HCT116 (cell line): ENCODE results near the gene ATRN. TPM values are rescaled to one million over a fixed set of nuclear protein-coding genes. Genes with fewer than 3 reads are reported as not detected.

Experiments used
- ATAC-seq: fragments of 200-7000 bp; cut with Tn5 transposase; 2 replicates; pipeline ENCODE4 v1.9.1; 2020; ENCODE audit warnings: mild to moderate bottlenecking, moderate library complexity
- BruUV-seq: library from RNA; stranded (reverse); fragments of 400-500 nt; replicated peaks from 2 replicates; lab custom pipeline; 2021; lab: Mats Ljungman, UMichigan
- CTCF ChIA-PET: fragments of 300-600 bp; sonication (Branson Sonifier 250); formaldehyde crosslinking; loops from one replicate; lab custom pipeline; 2021; ENCODE audit warnings: antibody characterized with exemption; lab: Charles Lee
- POLR2A ChIA-PET: fragments of 300-600, 350-600 bp; sonication (Branson Sonifier 250); formaldehyde crosslinking; loops from one replicate; lab custom pipeline; 2021; ENCODE audit warnings: antibody characterized with exemption; lab: Charles Lee
- RAD21 ChIA-PET, 2 experiments: fragments of 300-600 bp; sonication (Branson Sonifier 250); formaldehyde crosslinking; loops; one replicate each; lab custom pipeline; 2023; ENCODE audit warnings: low total read pairs in 2 of 2; ENCODE audit not compliant: uncharacterized antibody in 2 of 2, unreplicated experiment in 2 of 2, low non-redundant PET in 1 of 2; lab: Charles Lee
- DNase-seq: peaks from one replicate; pipeline ENCODE4 v3.0.0-alpha.2; 2010; ENCODE audit warnings: low read depth, low spot score
- H2AFZ ChIP-seq: fragments of 200-600 bp; shearing (Covaris generic), sonication (generic); 2 replicates; pipeline ENCODE4 v1.6.1; 2017; ENCODE audit warnings: low read depth, mixed run types, mixed read lengths, antibody characterized with exemption, low read length; ENCODE audit not compliant: poor library complexity, severe bottlenecking
- H3K27ac ChIP-seq: 2 replicates; pipeline ENCODE4 v1.5.1; 2012; ENCODE audit warnings: low read depth, low read length
- H3K27me3 ChIP-seq: fragments of 200-600 bp; sonication (generic); 2 replicates; pipeline ENCODE4 v1.6.1; 2016; ENCODE audit warnings: mixed run types, low read length, mixed read lengths; ENCODE audit not compliant: insufficient read depth
- H3K36me3 ChIP-seq, 2 experiments: fragments of 200-500 bp in 1 of 2; fragments of 200-600 bp in 1 of 2; sonication (Bioruptor generic) in 1 of 2; sonication (generic) in 1 of 2; 2 replicates each; pipeline versions ENCODE4 v1.5.1 to v1.6.1; 2014 to 2016; ENCODE audit warnings: low read length in 2 of 2, inconsistent platforms in 1 of 2, mixed read lengths in 1 of 2, mixed run types in 1 of 2; ENCODE audit not compliant: insufficient read depth in 2 of 2, control insufficient read depth in 1 of 2
- H3K4me1 ChIP-seq, 2 experiments: fragments of 200-600 bp in 1 of 2; sonication (generic) in 1 of 2; 2 replicates each; pipeline versions ENCODE4 v1.5.1 to v1.6.1; 2012 to 2017; ENCODE audit warnings: low read length in 2 of 2, inconsistent platforms in 1 of 2, mild to moderate bottlenecking in 1 of 2, mixed read lengths in 1 of 2, mixed run types in 1 of 2, moderate library complexity in 1 of 2; ENCODE audit not compliant: insufficient read depth in 2 of 2, control insufficient read depth in 1 of 2
- H3K4me2 ChIP-seq: fragments of 200-600 bp; sonication (generic); 2 replicates; pipeline ENCODE4 v1.6.1; 2017; ENCODE audit warnings: mixed run types, low read length, mixed read lengths
- H3K4me3 ChIP-seq, 2 experiments: fragments of 200-600 bp in 1 of 2; sonication (generic) in 1 of 2; replicated peaks in 1 of 2; 2 replicates each; pipeline ENCODE4 v1.5.1; 2011 to 2016; ENCODE audit warnings: low read length in 2 of 2, control low read depth in 1 of 2, low read depth in 1 of 2, mild to moderate bottlenecking in 1 of 2, mixed read lengths in 1 of 2, mixed run types in 1 of 2
- H3K79me2 ChIP-seq: fragments of 200-600 bp; sonication (generic); 2 replicates; pipeline ENCODE4 v1.6.1; 2017; ENCODE audit warnings: mild to moderate bottlenecking, mixed run types, low read length, moderate library complexity, mixed read lengths; ENCODE audit not compliant: insufficient read depth
- H3K9ac ChIP-seq: fragments of 200-600 bp; sonication (generic); 2 replicates; pipeline ENCODE4 v1.6.1; 2016; ENCODE audit warnings: low read length, mixed read lengths
- H3K9me2 ChIP-seq: fragments of 200-600 bp; sonication (generic), shearing (Covaris generic); 2 replicates; pipeline ENCODE4 v1.6.1; 2017; ENCODE audit warnings: mixed run types, mild to moderate bottlenecking, moderate library complexity; ENCODE audit not compliant: insufficient read depth
- H3K9me3 ChIP-seq, 2 experiments: fragments of 200-500 bp in 1 of 2; fragments of 200-600 bp in 1 of 2; sonication (Bioruptor generic) in 1 of 2; sonication (generic) in 1 of 2; 2 replicates each; pipeline ENCODE4 v1.6.1; 2014 to 2017; ENCODE audit warnings: low read length in 2 of 2, mixed read lengths in 2 of 2, inconsistent platforms in 1 of 2, low read depth in 1 of 2, mild to moderate bottlenecking in 1 of 2, mixed run types in 1 of 2, moderate library complexity in 1 of 2; ENCODE audit not compliant: control insufficient read depth in 1 of 2, insufficient read depth in 1 of 2
- H4K20me1 ChIP-seq: fragments of 200-600 bp; sonication (generic), shearing (Covaris generic); 2 replicates; pipeline ENCODE4 v1.6.1; 2017; ENCODE audit warnings: mixed run types, mild to moderate bottlenecking, moderate library complexity; ENCODE audit not compliant: insufficient read depth
- ATF3 ChIP-seq: IDR thresholded peaks from 2 replicates; pipeline ENCODE4 v1.6.1; 2012
- CBX3 ChIP-seq: IDR thresholded peaks from 2 replicates; pipeline ENCODE4 v1.6.1; 2012; ENCODE audit warnings: low read depth
- CEBPB ChIP-seq: IDR thresholded peaks from 2 replicates; pipeline ENCODE4 v1.6.1; 2012; ENCODE audit warnings: low read depth
- CTCF ChIP-seq, 3 experiments: fragments of 200-600 bp in 1 of 3; sonication (generic) in 1 of 3; IDR thresholded peaks in 2 of 3; conservative IDR thresholded peaks in 1 of 3; 2 replicates each; pipeline ENCODE4 v1.5.1; 2012 to 2017; ENCODE audit warnings: low read depth in 2 of 3, low read length in 2 of 3, antibody characterized with exemption in 1 of 3, borderline replicate concordance in 1 of 3, control low read depth in 1 of 3, mild to moderate bottlenecking in 1 of 3, mixed read lengths in 1 of 3, mixed run types in 1 of 3, moderate library complexity in 1 of 3; ENCODE audit not compliant: insufficient read depth in 1 of 3
- EGR1 ChIP-seq: IDR thresholded peaks from 2 replicates; pipeline ENCODE4 v1.6.1; 2012; ENCODE audit warnings: low read depth
- ELF1 ChIP-seq: IDR thresholded peaks from 2 replicates; pipeline ENCODE4 v1.6.1; 2012; ENCODE audit warnings: low read depth, borderline replicate concordance
- EZH2phosphoT487 ChIP-seq: fragments of 200-600 bp; IDR thresholded peaks from 2 replicates; pipeline ENCODE4 v1.6.1; 2018; ENCODE audit warnings: antibody characterized with exemption, borderline replicate concordance
- FOSL1 ChIP-seq: IDR thresholded peaks from 2 replicates; pipeline ENCODE4 v1.6.1; 2012; ENCODE audit warnings: low read depth
- POLR2A ChIP-seq: IDR thresholded peaks from 2 replicates; pipeline ENCODE4 v1.7.0; 2011; ENCODE audit warnings: borderline replicate concordance; ENCODE audit not compliant: insufficient read depth, insufficient read length; ENCODE audit errors: extremely low read depth
- POLR2AphosphoS5 ChIP-seq: IDR thresholded peaks from 2 replicates; pipeline ENCODE4 v1.6.1; 2011; ENCODE audit warnings: mild to moderate bottlenecking, low read depth, low read length, moderate library complexity
- REST ChIP-seq: IDR thresholded peaks from 2 replicates; pipeline ENCODE4 v1.6.1; 2012; ENCODE audit warnings: low read depth
- SIN3A ChIP-seq: IDR thresholded peaks from 2 replicates; pipeline ENCODE4 v1.6.1; 2012; ENCODE audit warnings: low read depth
- SP1 ChIP-seq: IDR thresholded peaks from 2 replicates; pipeline ENCODE4 v1.6.1; 2012; ENCODE audit warnings: low read depth
- SRF ChIP-seq: IDR thresholded peaks from 2 replicates; pipeline ENCODE4 v1.6.1; 2012; ENCODE audit warnings: low read depth
- TCF7L2 ChIP-seq: IDR thresholded peaks from 2 replicates; pipeline ENCODE4 v1.7.0; 2011; ENCODE audit warnings: borderline replicate concordance, inconsistent platforms; ENCODE audit not compliant: insufficient read depth, insufficient read length; ENCODE audit errors: extremely low read depth
- ZBTB33 ChIP-seq: IDR thresholded peaks from 2 replicates; pipeline ENCODE4 v1.6.1; 2011; ENCODE audit warnings: mild to moderate bottlenecking, low read length, moderate library complexity; ENCODE audit not compliant: insufficient replicate concordance; ENCODE audit errors: extremely low read depth
- ZFX ChIP-seq: fragments of 450-650 bp; IDR thresholded peaks from 2 replicates; pipeline ENCODE4 v1.6.1; 2017
- ZNF274 ChIP-seq: fragments of 200-500 bp; sonication (Bioruptor generic); IDR thresholded peaks from 2 replicates; pipeline ENCODE4 v1.6.1; 2014; ENCODE audit warnings: mild to moderate bottlenecking, low read depth, low read length, inconsistent platforms
- intact Hi-C: fragments of 100-400 bp; cut with micrococcal nuclease; formaldehyde crosslinking; loops from 2 replicates; pipeline ENCODE4 v1.10.0; 2022
- total RNA-seq: library from RNA; stranded (reverse); gene quantifications from one replicate; pipeline ENCODE4 v1.2.1, GENCODE V29; 2021; ENCODE audit not compliant: unreplicated experiment

ATRN gene
- total RNA-seq, 1 experiment from 2014 or later: 24.4 TPM

- no TSS peak for BruUV-seq
- Histone ChIP-seq H3K36me3 (peaks cover 0 to 3% of the 10 kb centered on the region in 2 experiments; a peak in 1 of 4 replicates), H3K9ac (no peak overlapping the region), H3K79me2 (no peaks in the 10 kb centered on the region), H3K4me1 (no peaks in the 10 kb centered on the region), H3K27ac (no peak overlapping the region), H3K9me3 (no peaks in the 10 kb centered on the region), H3K9me2 (no peaks in the 10 kb centered on the region), H3K4me3 (no peak overlapping the region), H2AFZ (no peak overlapping the region), H3K27me3 (no peaks in the 10 kb centered on the region), H4K20me1 (no peaks in the 10 kb centered on the region), H3K4me2 (no peak overlapping the region)
- ChIA-PET RAD21 (no interaction called here), POLR2A (no interaction called here), CTCF (no interaction called here)
- DNase-seq (no peak), ATAC-seq (no peak)
- intact Hi-C loops: no loop called here
- TF ChIP-seq SP1 (no peak), SIN3A (no peak), FOSL1 (no peak), EZH2phosphoT487 (no peak), TCF7L2 (no peak), ZNF274 (no peak), ELF1 (no peak), ZBTB33 (no peak), POLR2A (no peak), EGR1 (no peak), REST (no peak), CEBPB (no peak), ATF3 (no peak), CTCF (IDR thresholded peaks at IDR 0.05 in 2 of 3, conservative IDR thresholded peaks at IDR 0.05 in 1 of 3; ENCODE audit: borderline replicate concordance in 1 of 3, insufficient read depth in 1 of 3, low read depth in 2 of 3, low read length in 2 of 3) (no peak), SRF (no peak), CBX3 (no peak), POLR2AphosphoS5 (no peak), ZFX (no peak)
Observed at GRCh38 chr20:3595541-3595940, 124.7 kb downstream of the ATRN start.
